Bronchial epithelial cell (primary cell): ENCODE results near the gene LPCAT2. TPM values are rescaled to one million over a fixed set of nuclear protein-coding genes. Genes with fewer than 3 reads are reported as not detected.
A peak's percentile ranks its signal among the peaks of the same experiment; 100 is the strongest.

Source experiments
- DNase-seq: peaks from one replicate; pipeline ENCODE4 v3.0.0-alpha.2; 2010; ENCODE audit warnings: low read depth
- FAIRE-seq: peaks from 2 replicates; lab custom pipeline; 2011; peaks lifted over from hg19 to GRCh38; lab: Jason Lieb, UNC
- H3K27me3 ChIP-seq: 2 replicates; pipeline ENCODE4 v1.5.1; 2011; ENCODE audit warnings: low read length; ENCODE audit not compliant: control insufficient read depth, insufficient read depth
- H3K36me3 ChIP-seq: 2 replicates; pipeline ENCODE4 v1.5.1; 2011; ENCODE audit warnings: low read length; ENCODE audit not compliant: control insufficient read depth, insufficient read depth
- H3K4me3 ChIP-seq: 2 replicates; pipeline ENCODE4 v1.5.1; 2011; ENCODE audit warnings: mild to moderate bottlenecking, low read depth, low read length, control low read depth
- CTCF ChIP-seq: IDR thresholded peaks from 2 replicates; pipeline ENCODE4 v1.5.1; 2011; ENCODE audit warnings: mild to moderate bottlenecking, moderate library complexity, low read length, control low read depth, inconsistent platforms; ENCODE audit not compliant: insufficient read depth, severe bottlenecking
- total RNA-seq: library from RNA; depleted of rRNA; stranded (reverse); fragments of >200 nt; gene quantifications from 2 replicates; pipeline ENCODE4 v1.2.1, GENCODE V29; 2014

LPCAT2 gene
- total RNA-seq, 1 donor from 2014 or later, result 11.8 TPM

GRCh38 chr16:55477736-55478135, 31.1 kb upstream of the LPCAT2 start:
- DNase-seq, result no peak
- no peak for FAIRE-seq
- no peaks in the 10 kb centered on the region for H3K36me3 ChIP-seq
- H3K27me3 ChIP-seq, result no peaks in the 10 kb centered on the region
- TF ChIP-seq CTCF, result no peak
- H3K4me3 ChIP-seq, result no peak overlapping the region

- TF ChIP-seq CTCF, result no peak
- Histone ChIP-seq H3K4me3 (peak within 1 kb of the TSS; percentile 36), H3K36me3 (peaks cover 2% of the 10 kb centered on the region), H3K27me3 (no peaks in the 10 kb centered on the region)
- no peak for DNase-seq
- no peak for FAIRE-seq
These were observed 29.9 kb upstream of the LPCAT2 start, which contains the start of gene MMP2 for GRCh38 chr16:55478827-55479429. Gene MMP2 (plus strand): TSS chr16:55479198. CDS start chr16:55479480, 282 bp downstream.

- DNase-seq, result no peak
- FAIRE-seq, result no peak
- no peak for TF ChIP-seq CTCF
These were observed 29.3 kb upstream of the LPCAT2 start for GRCh38 chr16:55479430-55480140.

GRCh38 chr16:55480228-55480655, 28.6 kb upstream of the LPCAT2 start:
- no peak for FAIRE-seq
- H3K36me3 ChIP-seq, result peaks cover 2% of the 10 kb centered on the region
- no peaks in the 10 kb centered on the region for H3K27me3 ChIP-seq
- TF ChIP-seq CTCF, result no peak
- DNase-seq, result no peak
- H3K4me3 ChIP-seq, result no peak overlapping the region

More at GRCh38 chr16:55479430-55480140, 29.3 kb upstream of the LPCAT2 start:
- Histone ChIP-seq H3K36me3 (peaks cover 2% of the 10 kb centered on the region), H3K27me3 (no peaks in the 10 kb centered on the region), H3K4me3 (peak overlapping the region; percentile 36)

GRCh38 chr16:55481023-55481422, 27.8 kb upstream of the LPCAT2 start:
- Histone ChIP-seq H3K36me3 (peaks cover 2% of the 10 kb centered on the region), H3K27me3 (no peaks in the 10 kb centered on the region), H3K4me3 (no peak overlapping the region)
- DNase-seq (no peak), FAIRE-seq (no peak)
- no peak for TF ChIP-seq CTCF
